Osteoblast (primary cell): ENCODE data around the gene UNG. TPM values are rescaled to one million over a fixed set of nuclear protein-coding genes. Genes with fewer than 3 reads are reported as not detected.

Source experiments
- DNase-seq: peaks from one replicate; pipeline ENCODE4 v3.0.0; 2011; ENCODE audit warnings: low spot score, mixed read lengths; ENCODE audit not compliant: insufficient read length; ENCODE audit errors: missing footprints
- H2AFZ ChIP-seq: 2 replicates; pipeline ENCODE4 v1.6.0; 2011; ENCODE audit warnings: mild to moderate bottlenecking, low read length
- H3K27ac ChIP-seq: 2 replicates; pipeline ENCODE4 v1.5.1; 2011; ENCODE audit warnings: mild to moderate bottlenecking, low read depth, low read length, moderate library complexity
- H3K27me3 ChIP-seq: 2 replicates; pipeline ENCODE4 v1.6.0; 2012; ENCODE audit warnings: mild to moderate bottlenecking, control low read depth, inconsistent platforms, low read length, moderate library complexity; ENCODE audit not compliant: insufficient read depth
- H3K36me3 ChIP-seq: 2 replicates; pipeline ENCODE4 v1.5.1; 2011; ENCODE audit warnings: mild to moderate bottlenecking, low read length, control low read depth, moderate library complexity; ENCODE audit not compliant: insufficient read depth
- H3K4me1 ChIP-seq: 2 replicates; pipeline ENCODE4 v1.5.1; 2011; ENCODE audit warnings: mild to moderate bottlenecking, low read length, control low read depth, moderate library complexity; ENCODE audit not compliant: insufficient read depth
- H3K4me2 ChIP-seq: 2 replicates; pipeline ENCODE4 v1.6.0; 2011; ENCODE audit warnings: mild to moderate bottlenecking, low read length; ENCODE audit not compliant: insufficient read depth
- H3K4me3 ChIP-seq: fragments of 200-600 bp; sonication (generic); 3 replicates; pipeline ENCODE4 v1.5.1; 2012; ENCODE audit warnings: mild to moderate bottlenecking, low read length, inconsistent platforms; ENCODE audit not compliant: insufficient read depth
- H3K79me2 ChIP-seq: 2 replicates; pipeline ENCODE4 v1.6.0; 2012; ENCODE audit warnings: mild to moderate bottlenecking, low read length, control low read depth, inconsistent platforms; ENCODE audit not compliant: insufficient read depth
- H3K9me3 ChIP-seq: 2 replicates; pipeline ENCODE4 v1.5.1; 2011; ENCODE audit warnings: low read depth, low read length, control low read depth
- H4K20me1 ChIP-seq: 2 replicates; pipeline ENCODE4 v1.6.0; 2012; ENCODE audit warnings: mild to moderate bottlenecking, low read length, control low read depth; ENCODE audit not compliant: insufficient read depth
- total RNA-seq: library from RNA; depleted of rRNA; stranded (reverse); fragments of >200 nt; gene quantifications from 2 replicates; pipeline ENCODE4 v1.2.3, GENCODE V29; 2012
- TF ChIP-seq, protein P1 (sequence below): IDR thresholded peaks from 2 replicates; pipeline ENCODE4 v1.5.1; 2011; ENCODE audit warnings: mild to moderate bottlenecking, low read depth, low read length, moderate library complexity; ENCODE audit errors: extremely low read depth

UNG gene
- total RNA-seq, 1 donor, result 38.0 TPM

DNA sequence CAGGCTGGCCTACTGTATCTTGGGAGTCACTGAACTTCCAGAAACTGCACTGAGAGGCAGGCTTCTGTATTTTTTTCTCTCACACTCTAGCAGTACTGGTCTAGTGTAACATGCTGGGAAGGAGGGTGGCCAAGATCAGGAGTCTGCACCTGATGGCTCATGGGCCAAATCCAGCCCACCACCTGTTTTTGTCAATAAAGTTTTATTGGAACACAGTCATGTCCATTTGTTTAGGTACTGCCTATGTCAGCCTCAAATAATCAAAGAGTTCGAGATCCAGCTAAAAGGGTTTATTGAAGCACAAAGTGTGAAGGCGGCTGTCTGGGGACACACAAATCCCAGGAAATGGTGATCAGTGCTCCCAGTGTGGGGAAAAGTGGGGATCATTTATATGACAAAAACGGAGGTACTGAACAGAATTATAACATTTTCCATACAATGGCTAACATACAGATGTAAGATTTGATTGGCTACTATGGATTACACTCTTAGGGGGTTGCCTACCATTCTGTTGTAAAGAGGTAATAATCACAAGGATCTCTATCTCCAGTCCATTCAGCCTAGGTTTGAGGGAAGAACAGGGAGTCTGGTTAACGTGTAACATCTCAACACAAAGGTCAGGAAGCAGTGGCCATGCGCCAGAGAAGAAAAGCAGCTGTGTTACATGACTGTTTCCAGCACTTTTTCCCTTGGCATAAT is 32.1 kb upstream of the UNG start:
- no peak for DNase-seq

DNA sequence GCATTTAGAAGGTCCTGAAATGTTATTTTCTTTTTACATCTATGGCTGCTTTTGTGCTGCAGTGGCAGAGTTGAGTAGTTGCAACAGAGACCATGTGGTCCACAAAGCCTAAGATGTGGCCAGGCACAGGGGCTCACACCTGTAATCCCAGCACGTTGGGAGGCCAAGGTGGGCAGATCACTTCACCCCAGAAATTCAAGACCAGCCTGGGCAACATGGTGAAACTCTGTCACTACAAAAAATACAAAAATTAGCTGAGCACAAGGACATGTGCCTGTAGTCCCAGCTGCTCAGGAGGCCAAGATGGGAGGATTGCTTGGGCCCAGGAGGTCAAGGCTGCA is 31.6 kb upstream of the UNG start:
- Histone ChIP-seq H3K4me2 (no peak overlapping the region), H3K79me2 (no peaks in the 10 kb centered on the region), H2AFZ (no peak overlapping the region), H3K36me3 (peaks cover 22% of the 10 kb centered on the region), H3K9me3 (no peaks in the 10 kb centered on the region), H3K4me1 (no peaks in the 10 kb centered on the region), H3K4me3 (no peak overlapping the region), H3K27me3 (no peaks in the 10 kb centered on the region), H3K27ac (no peak overlapping the region), H4K20me1 (no peaks in the 10 kb centered on the region)
- DNase-seq, result no peak
- TF ChIP-seq, protein P1, sequence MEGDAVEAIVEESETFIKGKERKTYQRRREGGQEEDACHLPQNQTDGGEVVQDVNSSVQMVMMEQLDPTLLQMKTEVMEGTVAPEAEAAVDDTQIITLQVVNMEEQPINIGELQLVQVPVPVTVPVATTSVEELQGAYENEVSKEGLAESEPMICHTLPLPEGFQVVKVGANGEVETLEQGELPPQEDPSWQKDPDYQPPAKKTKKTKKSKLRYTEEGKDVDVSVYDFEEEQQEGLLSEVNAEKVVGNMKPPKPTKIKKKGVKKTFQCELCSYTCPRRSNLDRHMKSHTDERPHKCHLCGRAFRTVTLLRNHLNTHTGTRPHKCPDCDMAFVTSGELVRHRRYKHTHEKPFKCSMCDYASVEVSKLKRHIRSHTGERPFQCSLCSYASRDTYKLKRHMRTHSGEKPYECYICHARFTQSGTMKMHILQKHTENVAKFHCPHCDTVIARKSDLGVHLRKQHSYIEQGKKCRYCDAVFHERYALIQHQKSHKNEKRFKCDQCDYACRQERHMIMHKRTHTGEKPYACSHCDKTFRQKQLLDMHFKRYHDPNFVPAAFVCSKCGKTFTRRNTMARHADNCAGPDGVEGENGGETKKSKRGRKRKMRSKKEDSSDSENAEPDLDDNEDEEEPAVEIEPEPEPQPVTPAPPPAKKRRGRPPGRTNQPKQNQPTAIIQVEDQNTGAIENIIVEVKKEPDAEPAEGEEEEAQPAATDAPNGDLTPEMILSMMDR, result no peak

More for the DNA sequence above, 32.1 kb upstream of the UNG start:
- Histone ChIP-seq H3K36me3 (peaks cover 22% of the 10 kb centered on the region), H3K4me1 (no peaks in the 10 kb centered on the region), H4K20me1 (no peaks in the 10 kb centered on the region), H3K9me3 (no peaks in the 10 kb centered on the region), H2AFZ (no peak overlapping the region), H3K79me2 (no peaks in the 10 kb centered on the region), H3K4me3 (no peak overlapping the region), H3K27ac (no peak overlapping the region), H3K27me3 (no peaks in the 10 kb centered on the region), H3K4me2 (no peak overlapping the region)
- TF ChIP-seq, protein P1, result no peak

DNA sequence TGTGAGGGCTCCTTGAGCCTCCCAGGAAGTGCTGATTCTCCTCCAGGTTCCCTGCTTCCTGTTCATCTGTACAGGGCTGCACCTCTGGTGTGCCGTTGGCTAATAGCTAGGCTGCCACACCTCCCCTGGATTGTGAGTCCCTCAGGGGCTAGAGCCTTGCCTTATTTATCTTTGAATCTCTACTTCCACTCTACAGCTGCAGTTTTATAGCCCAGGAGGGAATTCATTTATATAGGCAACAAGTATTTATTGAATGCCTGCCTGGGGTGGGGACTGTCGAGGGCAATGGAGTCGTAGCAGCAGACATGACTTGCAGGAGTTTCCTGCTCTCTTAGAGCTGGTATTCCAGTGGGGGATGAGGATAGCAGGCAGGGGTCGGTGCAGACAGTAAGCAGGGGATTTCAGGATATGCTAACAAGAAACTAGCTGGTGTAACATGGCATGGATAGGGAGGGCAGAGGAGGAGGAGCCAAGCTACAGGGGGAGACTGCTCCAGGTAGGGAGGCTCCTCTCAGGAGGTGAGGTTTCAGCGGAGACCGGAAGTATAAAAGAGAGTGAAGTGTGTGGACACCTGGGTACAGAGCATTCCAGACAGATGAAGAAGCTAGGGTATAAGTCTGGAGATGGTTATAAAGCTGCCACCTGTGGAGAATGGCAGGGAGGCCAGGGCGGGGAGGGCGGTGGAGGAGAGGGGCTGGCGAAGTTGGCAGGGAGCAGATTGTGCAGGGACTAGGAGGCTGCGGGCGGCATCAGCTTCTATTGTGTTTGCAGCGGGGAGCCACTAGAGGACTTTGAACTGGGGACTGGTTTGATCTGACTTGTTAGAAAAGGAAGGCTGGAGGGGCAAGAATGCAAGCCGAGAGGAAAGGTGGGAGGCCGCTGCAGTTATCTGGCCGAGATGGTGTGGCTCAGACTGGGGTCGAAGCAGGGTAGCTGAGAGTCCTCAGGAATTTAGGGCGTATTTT is 27.8 kb upstream of the UNG start:
- Histone ChIP-seq H2AFZ (no peak overlapping the region), H3K27me3 (no peaks in the 10 kb centered on the region), H3K4me2 (no peak overlapping the region), H3K9me3 (no peaks in the 10 kb centered on the region), H3K4me3 (no peak overlapping the region), H4K20me1 (no peaks in the 10 kb centered on the region), H3K4me1 (no peaks in the 10 kb centered on the region), H3K27ac (no peak overlapping the region), H3K36me3 (peaks cover 35% of the 10 kb centered on the region), H3K79me2 (no peaks in the 10 kb centered on the region)
- TF ChIP-seq, protein P1, result no peak
- no peak for DNase-seq

DNA sequence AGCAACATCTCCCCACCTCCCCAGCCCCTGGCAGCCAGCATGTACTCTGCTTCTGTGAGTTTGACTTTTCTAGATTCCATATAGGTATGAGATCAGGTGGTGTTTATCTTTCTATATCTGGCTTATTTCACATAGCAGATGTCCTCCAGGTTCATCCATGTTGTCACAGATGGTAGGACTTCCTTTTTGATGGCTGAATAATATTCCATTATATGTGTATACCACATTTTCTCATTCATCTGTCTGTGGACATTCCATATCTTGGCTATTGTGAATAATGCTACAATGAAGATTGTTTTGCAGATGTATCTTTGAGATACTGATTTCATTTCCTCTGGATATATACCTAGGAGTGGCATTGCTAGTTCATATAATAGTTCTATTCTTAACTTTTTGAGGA is 22.5 kb upstream of the UNG start:
- Histone ChIP-seq H2AFZ (no peak overlapping the region), H3K9me3 (no peaks in the 10 kb centered on the region), H3K79me2 (no peaks in the 10 kb centered on the region), H3K27me3 (no peaks in the 10 kb centered on the region), H3K4me2 (no peak overlapping the region), H3K36me3 (peaks cover 21% of the 10 kb centered on the region), H4K20me1 (no peaks in the 10 kb centered on the region), H3K4me3 (no peak overlapping the region), H3K27ac (no peak overlapping the region), H3K4me1 (no peaks in the 10 kb centered on the region)
- DNase-seq, result no peak
- TF ChIP-seq, protein P1, result no peak
